IPS DF 6.9 (cell line): ENCODE measurements around the gene TMEM263.
"Not testable (repeated sequence)": the region's sequence is repeated elsewhere in the genome, so short reads cannot be mapped to it uniquely, and the experiment has no call there.

Experiments
- DNase-seq: peaks from one replicate; pipeline ENCODE4 v3.0.0-alpha.2; 2013; ENCODE audit warnings: low read depth, low spot score
- H3K27ac ChIP-seq: one replicate; pipeline ENCODE4 v1.5.1; 2013; ENCODE audit warnings: low read length, control low read depth
- H3K27me3 ChIP-seq: 2 replicates; pipeline ENCODE4 v1.6.1; 2013; ENCODE audit warnings: mild to moderate bottlenecking, low read length; ENCODE audit not compliant: control insufficient read depth, insufficient read depth
- H3K36me3 ChIP-seq: 2 replicates; pipeline ENCODE4 v1.6.1; 2013; ENCODE audit warnings: low read length; ENCODE audit not compliant: control insufficient read depth, insufficient read depth
- H3K4me1 ChIP-seq: 2 replicates; pipeline ENCODE4 v1.6.1; 2013; ENCODE audit warnings: low read length; ENCODE audit not compliant: control insufficient read depth, insufficient read depth
- H3K4me3 ChIP-seq: 2 replicates; pipeline ENCODE4 v1.5.1; 2013; ENCODE audit warnings: mild to moderate bottlenecking, low read length
- H3K9me3 ChIP-seq: 2 replicates; pipeline ENCODE4 v1.6.1; 2013; ENCODE audit warnings: low read length, inconsistent platforms; ENCODE audit not compliant: control insufficient read depth, insufficient read depth
- WGBS: extraction: QIAGEN DNeasy Blood & Tissue Kit; methylation state at CpG from one replicate; pipeline ENCODE4 v1.1.7; 2013; ENCODE audit warnings: mixed read lengths, missing lambda C conversion rate; ENCODE audit not compliant: insufficient read length, insufficient coverage; 5-methylcytosine and 5-hydroxymethylcytosine counted together

TMEM263 gene

DNA sequence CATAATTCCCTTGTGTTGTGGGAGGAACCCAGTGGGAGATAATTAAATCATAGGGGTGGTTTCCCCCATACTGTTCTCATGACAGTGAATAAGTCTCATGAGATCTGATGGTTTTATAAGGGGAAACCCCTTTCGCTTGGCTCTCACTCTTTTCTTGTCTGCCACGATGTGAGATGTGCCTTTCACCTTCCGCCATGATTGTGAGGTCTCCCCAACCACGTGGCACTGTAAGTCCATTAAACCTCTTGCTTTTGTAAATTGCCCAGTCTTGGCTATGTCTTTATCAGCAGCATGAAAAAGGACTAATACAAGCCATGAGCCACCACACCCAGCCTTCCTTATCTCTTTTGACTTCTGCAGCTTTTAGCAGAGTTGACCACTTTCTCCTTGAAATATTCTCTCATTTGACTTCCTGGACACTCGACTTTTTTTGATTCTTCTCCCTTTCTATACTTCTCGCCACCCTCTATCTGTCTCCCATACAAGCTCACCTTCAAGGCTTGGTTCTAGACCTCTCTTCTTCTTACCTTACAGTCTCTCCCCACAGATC is 29.0 kb downstream of the TMEM263 start:
- Histone ChIP-seq H3K4me3 (no peak overlapping the region), H3K27ac (no peak overlapping the region), H3K4me1 (peaks cover 3% of the 10 kb centered on the region; the same call in 1 of the 2 replicates), H3K9me3 (no peaks in the 10 kb centered on the region), H3K36me3 (no peaks in the 10 kb centered on the region), H3K27me3 (no peaks in the 10 kb centered on the region)
- no CpG with 5 or more reads among the region's 6 CpGs for WGBS
- no peak for DNase-seq

DNA sequence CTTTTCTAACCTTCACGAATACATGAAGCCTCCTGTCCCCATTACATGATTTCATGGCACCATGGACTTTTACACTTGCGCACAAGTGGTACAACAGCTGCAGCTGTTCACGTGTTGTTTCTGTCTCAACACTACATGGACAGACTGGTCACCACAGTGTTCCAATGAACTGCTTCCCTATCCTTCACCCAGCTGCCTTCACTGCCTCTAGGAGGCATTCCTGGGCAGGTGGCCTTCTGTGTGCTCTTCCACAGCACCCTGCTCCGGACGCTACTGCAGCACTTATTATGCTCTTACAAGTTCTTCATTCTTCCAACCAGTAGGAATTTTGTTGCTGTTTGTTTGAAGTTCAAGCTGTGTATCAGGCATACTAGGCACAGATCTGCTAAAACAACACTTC is 29.8 kb downstream of the TMEM263 start:
- no CpG with 5 or more reads among the region's 5 CpGs for WGBS
- H3K4me1 ChIP-seq = peaks cover 3% of the 10 kb centered on the region; the same call in 1 of the 2 replicates
- H3K4me3 ChIP-seq = no peak overlapping the region
- no peaks in the 10 kb centered on the region for H3K9me3 ChIP-seq
- H3K27ac ChIP-seq = no peak overlapping the region
- H3K36me3 ChIP-seq = no peaks in the 10 kb centered on the region
- no peak for DNase-seq
- no peaks in the 10 kb centered on the region for H3K27me3 ChIP-seq

DNA sequence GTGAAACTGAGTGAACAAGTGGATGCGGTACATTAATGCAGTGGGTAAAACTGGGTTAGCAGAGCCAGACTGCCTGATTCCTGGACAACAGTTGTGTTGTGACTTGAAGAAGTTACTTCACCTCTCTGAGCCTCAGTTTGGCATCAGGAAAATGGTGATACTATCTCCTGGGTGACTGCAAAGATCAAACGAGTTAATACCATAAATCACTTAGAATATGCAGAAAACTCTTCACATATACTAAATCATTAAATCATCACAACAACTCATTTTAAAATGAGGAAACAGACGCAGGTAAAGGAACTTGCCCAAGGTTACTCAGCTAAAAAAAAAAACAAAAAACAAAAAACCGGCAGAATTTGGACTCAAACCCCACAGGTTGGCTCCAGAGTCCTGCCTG is 30.4 kb downstream of the TMEM263 start:
- H3K4me3 ChIP-seq = peak overlapping the region; percentile 75; the same call in 1 of the 2 replicates
- H3K4me1 ChIP-seq = peaks cover 3% of the 10 kb centered on the region; the same call in 1 of the 2 replicates
- no peak for DNase-seq
- no peaks in the 10 kb centered on the region for H3K27me3 ChIP-seq
- H3K36me3 ChIP-seq = no peaks in the 10 kb centered on the region
- H3K9me3 ChIP-seq = no peaks in the 10 kb centered on the region
- 100% methylated on average over 1 of the region's 4 CpGs for WGBS
- H3K27ac ChIP-seq = no peak overlapping the region

DNA sequence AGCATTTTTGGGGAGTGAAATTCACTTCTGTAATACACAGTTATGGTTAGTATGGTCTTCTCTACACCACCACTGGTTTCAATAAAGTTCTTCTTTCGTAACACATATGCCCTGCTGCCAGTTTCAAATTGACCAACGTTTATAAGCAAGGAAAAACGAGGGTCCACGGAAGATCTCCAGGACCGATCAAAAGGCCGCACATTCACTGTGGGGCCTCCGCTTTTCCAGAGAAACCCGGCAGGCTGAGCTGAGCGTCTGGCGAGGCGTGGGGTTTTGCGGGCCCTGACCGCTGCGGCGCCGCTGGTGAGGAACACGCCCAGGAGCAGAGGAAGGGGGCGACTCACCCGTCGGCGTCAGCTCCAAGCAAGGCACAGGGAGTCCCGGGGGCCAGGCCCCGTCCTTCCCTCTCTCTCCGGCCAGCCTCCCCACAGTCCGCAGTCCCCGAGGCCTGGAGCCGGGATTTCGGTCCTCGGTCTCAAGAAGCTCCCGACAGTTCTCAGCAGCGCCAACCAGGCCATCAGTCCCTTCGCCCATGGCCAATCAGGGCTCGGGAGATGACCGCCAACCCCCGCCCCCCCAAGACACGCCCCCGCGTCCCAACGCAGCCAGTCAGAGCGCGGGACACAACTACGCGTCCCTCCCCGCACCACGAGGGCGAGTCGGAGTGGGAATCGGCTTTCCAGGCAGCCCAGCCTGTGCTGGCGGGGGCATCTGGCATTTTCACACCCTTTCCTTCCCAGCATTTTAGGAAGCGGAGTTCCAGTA is 31.1 kb downstream of the TMEM263 start, which contains the start of gene MTERF2:
Gene MTERF2, minus strand, starts transcription at position 522 of the 765 bp plus-strand sequence. CDS start 8,432 bp downstream, outside the sequence.
- no peaks in the 10 kb centered on the region for H3K9me3 ChIP-seq
- H3K36me3 ChIP-seq = no peaks in the 10 kb centered on the region
- H3K4me3 ChIP-seq = peak within 1 kb of the TSS; percentile 75
- no CpG with 5 or more reads among the region's 50 CpGs for WGBS
- H3K27ac ChIP-seq = no peak within 1 kb of the TSS
- H3K27me3 ChIP-seq = no peaks in the 10 kb centered on the region
- DNase-seq = peak; percentile 72
- peaks cover 3% of the 10 kb centered on the region; the same call in 1 of the 2 replicates for H3K4me1 ChIP-seq

DNA sequence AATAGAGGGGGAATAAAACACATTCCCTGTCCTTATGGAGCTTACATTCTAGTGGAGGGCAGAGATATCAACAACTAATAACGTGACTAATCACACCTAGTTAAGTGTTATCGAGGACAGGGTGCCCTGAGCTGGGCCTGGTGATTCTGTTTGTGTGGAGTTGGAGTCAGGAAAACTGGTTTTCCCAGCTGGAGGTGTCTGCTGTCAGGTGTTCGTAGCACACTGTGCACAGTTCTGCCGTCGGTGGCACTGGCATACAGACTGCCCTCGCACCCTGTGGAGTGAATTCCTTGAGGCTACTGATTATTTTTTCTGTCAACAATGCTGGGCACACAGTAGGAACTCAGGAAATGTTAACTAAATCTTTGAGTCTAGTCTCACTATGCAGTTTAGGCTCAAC is 32.1 kb downstream of the TMEM263 start:
- peaks cover 3% of the 10 kb centered on the region; the same call in 1 of the 2 replicates for H3K4me1 ChIP-seq
- H3K27ac ChIP-seq = no peak overlapping the region
- no peaks in the 10 kb centered on the region for H3K27me3 ChIP-seq
- no peaks in the 10 kb centered on the region for H3K36me3 ChIP-seq
- H3K9me3 ChIP-seq = no peaks in the 10 kb centered on the region
- WGBS = no CpG with 5 or more reads among the region's 6 CpGs
- no peak for DNase-seq
- no peak overlapping the region for H3K4me3 ChIP-seq

DNA sequence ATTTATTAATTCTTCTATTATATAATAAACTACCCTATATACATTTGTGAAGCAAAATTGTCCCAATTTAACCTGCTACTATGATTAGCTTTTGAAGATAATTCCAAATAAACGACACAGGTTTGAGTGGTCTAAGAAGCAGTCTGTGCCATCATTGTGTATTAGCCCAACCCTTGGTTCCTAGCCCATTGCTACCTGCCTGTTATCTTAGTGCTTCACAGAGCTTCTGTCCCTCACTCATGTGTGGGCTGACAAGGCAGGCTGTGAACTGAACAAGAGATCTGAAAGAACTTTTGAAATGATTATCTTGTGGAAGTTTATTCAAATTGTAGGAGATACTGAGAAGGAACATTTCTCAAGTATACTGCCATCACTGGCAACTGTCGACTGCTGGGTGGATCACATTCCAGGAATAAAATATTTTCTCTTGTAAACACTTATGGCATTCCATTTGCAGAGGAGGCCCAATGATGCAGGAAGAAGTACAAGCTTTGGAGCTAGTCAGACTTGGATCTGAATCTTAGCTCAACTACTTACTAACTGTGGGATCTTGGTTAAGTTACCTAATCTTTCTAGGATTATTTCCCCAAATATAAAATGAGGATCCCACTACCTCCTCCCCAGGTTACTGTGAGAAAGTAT is 39.0 kb downstream of the TMEM263 start:
- Histone ChIP-seq H3K36me3 (no peaks in the 10 kb centered on the region), H3K27ac (no peak overlapping the region), H3K27me3 (no peaks in the 10 kb centered on the region), H3K4me3 (no peak overlapping the region), H3K9me3 (no peaks in the 10 kb centered on the region), H3K4me1 (no peaks in the 10 kb centered on the region)
- WGBS = no CpG with 5 or more reads among the region's 2 CpGs
- DNase-seq = no peak

DNA sequence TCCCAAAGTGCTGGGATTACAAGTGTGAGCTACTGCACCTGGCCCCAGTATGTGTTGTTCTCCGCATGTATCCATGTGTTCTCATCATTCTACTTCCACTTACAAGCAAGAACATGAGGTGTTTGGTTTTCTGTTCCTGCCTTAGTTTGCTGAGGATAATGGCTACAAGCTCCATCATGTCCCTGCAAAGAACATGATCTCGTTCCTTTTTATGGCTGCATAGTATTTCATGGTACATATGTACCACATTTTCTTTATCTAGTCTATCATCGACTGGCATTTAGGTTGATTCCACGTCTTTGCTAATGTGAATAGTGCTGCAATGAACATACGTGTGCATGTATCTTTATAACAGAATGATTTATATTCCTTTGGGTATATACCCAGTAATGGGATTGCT is 40.4 kb downstream of the TMEM263 start:
- not testable (repeated sequence) for H3K27me3 ChIP-seq, DNase-seq

DNA sequence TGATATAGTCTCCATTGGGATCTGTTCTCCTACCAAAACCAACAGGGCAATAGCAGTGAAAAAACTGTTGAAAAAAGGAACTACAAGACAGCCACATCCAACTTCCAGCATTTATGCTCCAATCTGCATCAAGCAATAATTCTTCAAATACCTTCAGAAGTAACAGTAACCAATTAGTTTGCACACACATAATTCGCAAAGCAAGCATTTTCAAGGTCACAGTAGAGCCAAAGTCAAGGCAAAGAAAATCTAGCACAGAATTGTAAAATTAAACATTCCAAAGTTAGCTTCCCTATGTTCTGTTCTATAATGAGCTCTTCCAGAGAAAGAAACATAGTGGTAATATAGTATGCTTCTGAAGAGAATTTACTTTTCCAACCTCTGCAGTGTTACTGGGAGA is 42.2 kb downstream of the TMEM263 start:
- DNase-seq = no peak
- Histone ChIP-seq H3K36me3 (no peaks in the 10 kb centered on the region), H3K4me3 (no peak overlapping the region), H3K4me1 (no peaks in the 10 kb centered on the region), H3K27me3 (no peaks in the 10 kb centered on the region), H3K9me3 (no peaks in the 10 kb centered on the region), H3K27ac (no peak overlapping the region)
- WGBS = no CpG with 5 or more reads among the region's 1 CpG

More for the DNA sequence above, 40.4 kb downstream of the TMEM263 start:
- no CpG with 5 or more reads among the region's 5 CpGs for WGBS
- H3K36me3 ChIP-seq, H3K27ac ChIP-seq, H3K4me3 ChIP-seq, H3K9me3 ChIP-seq, H3K4me1 ChIP-seq: not testable (repeated sequence)

DNA sequence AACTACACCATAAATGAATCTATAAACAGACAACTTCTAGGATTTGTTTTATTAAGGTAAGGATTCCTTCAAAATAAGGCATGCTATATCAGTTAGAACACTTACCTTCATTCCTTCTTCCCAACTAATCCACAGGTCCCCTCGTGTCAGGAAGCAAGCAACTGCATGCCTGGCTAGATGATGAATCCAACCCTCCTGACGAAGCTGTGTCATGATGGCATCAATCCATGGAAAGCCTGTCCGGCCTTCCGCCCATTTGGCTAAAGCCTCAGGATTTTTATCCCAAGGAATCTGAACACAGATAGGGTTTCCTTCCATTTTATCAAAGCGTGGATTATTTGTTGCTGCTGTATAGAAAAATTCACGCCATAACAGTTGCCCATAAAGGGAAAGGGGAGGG is 43.7 kb downstream of the TMEM263 start:
- H3K36me3 ChIP-seq = no peaks in the 10 kb centered on the region
- H3K4me3 ChIP-seq = no peak overlapping the region
- no peaks in the 10 kb centered on the region for H3K9me3 ChIP-seq
- WGBS = no CpG with 5 or more reads among the region's 6 CpGs
- DNase-seq = no peak
- no peaks in the 10 kb centered on the region for H3K27me3 ChIP-seq
- no peaks in the 10 kb centered on the region for H3K4me1 ChIP-seq
- no peak overlapping the region for H3K27ac ChIP-seq

DNA sequence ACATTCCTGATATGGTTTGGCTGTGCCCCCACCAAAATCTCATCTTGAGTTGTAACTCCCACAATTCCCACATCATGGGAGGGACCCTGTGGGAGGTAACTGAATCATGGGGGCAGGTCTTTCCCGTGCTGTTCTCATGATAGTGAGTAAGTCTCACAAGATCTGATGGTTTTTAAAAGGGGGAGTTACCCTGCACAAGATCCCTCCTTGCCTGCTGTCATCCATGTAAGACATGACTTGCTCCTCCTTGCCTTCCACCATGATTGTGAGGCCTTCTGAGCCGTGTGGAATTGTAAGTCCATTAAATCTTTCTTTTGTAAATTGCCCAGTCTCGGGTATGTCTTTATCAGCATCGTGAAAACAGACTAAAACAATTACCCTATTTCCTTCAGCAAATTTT is 47.0 kb downstream of the TMEM263 start:
- H3K4me1 ChIP-seq, H3K27me3 ChIP-seq, DNase-seq, H3K9me3 ChIP-seq, H3K4me3 ChIP-seq, H3K36me3 ChIP-seq, H3K27ac ChIP-seq: not testable (repeated sequence)
- no CpG with 5 or more reads among the region's 4 CpGs for WGBS
